AG04450 (cell line): ENCODE measurements around the gene TCF19. TPM values are rescaled to one million over a fixed set of nuclear protein-coding genes. Genes with fewer than 3 reads are reported as not detected.

Experiments used
- CTCF ChIA-PET: fragments of 300-600, 350-600 bp; formaldehyde crosslinking; extraction: SDS; loops from one replicate; lab custom pipeline; 2022; ENCODE audit warnings: antibody characterized with exemption, inconsistent platforms; lab: Charles Lee
- POLR2A ChIA-PET: fragments of 350-600 bp; formaldehyde crosslinking; extraction: SDS; loops from one replicate; lab custom pipeline; 2021; ENCODE audit warnings: antibody characterized with exemption, inconsistent platforms; lab: Yijun Ruan, JAX
- DNase-seq: peaks from one replicate; pipeline ENCODE4 v3.0.0-alpha.2; 2011; ENCODE audit warnings: low read depth, low spot score
- H3K27ac ChIP-seq: one replicate; pipeline ENCODE4 v1.5.1; 2012; ENCODE audit warnings: low read depth, low read length, control low read depth
- H3K27me3 ChIP-seq: one replicate; pipeline ENCODE4 v1.6.0; 2012; ENCODE audit warnings: low read length; ENCODE audit not compliant: control insufficient read depth, insufficient read depth
- H3K4me3 ChIP-seq: 2 replicates; pipeline ENCODE4 v1.5.1; 2011; ENCODE audit warnings: mild to moderate bottlenecking, low read depth, low read length, control low read depth
- H3K9me3 ChIP-seq: 2 replicates; pipeline ENCODE4 v1.5.1; 2012; ENCODE audit warnings: low read length; ENCODE audit not compliant: control insufficient read depth, insufficient read depth
- CTCF ChIP-seq: IDR thresholded peaks from 2 replicates; pipeline ENCODE4 v1.5.1; 2011; ENCODE audit warnings: low read depth, low read length, control low read depth, inconsistent platforms
- polyA plus RNA-seq: library from polyadenylated mRNA; depleted of rRNA; stranded (reverse); fragments of >200 nt; gene quantifications from 2 replicates; pipeline ENCODE4 v1.2.3, GENCODE V29; 2011

TCF19 gene
- polyA plus RNA-seq, 1 experiment = 4.2 TPM

- no peak for DNase-seq
- CTCF ChIA-PET = no interaction called here
- TF ChIP-seq CTCF = no peak
- peaks cover 4% of the 10 kb centered on the region for H3K9me3 ChIP-seq
- H3K27ac ChIP-seq = no peak overlapping the region
- H3K27me3 ChIP-seq = peaks cover under 1% of the 10 kb centered on the region
- no peak overlapping the region for H3K4me3 ChIP-seq
- POLR2A ChIA-PET = no interaction called here
These were observed 47.2 kb downstream of the TCF19 start for GRCh38 chr6:31205638-31206037.

GRCh38 chr6:31208506-31208905, 50.1 kb downstream of the TCF19 start:
- ChIA-PET POLR2A (no interaction called here), CTCF (interaction anchor here (0.7 kb wide), 1 partner anchor 82 kb away, joined by 3 read pairs; no protein-coding TSS in a partner anchor)
- Histone ChIP-seq H3K9me3 (no peaks in the 10 kb centered on the region), H3K27ac (no peak overlapping the region), H3K27me3 (peaks cover 8% of the 10 kb centered on the region), H3K4me3 (no peak overlapping the region)
- DNase-seq = no peak
- no peak for TF ChIP-seq CTCF

GRCh38 chr6:31209137-31209536, 50.7 kb downstream of the TCF19 start:
- no peak for TF ChIP-seq CTCF
- no peak overlapping the region for H3K27ac ChIP-seq
- peaks cover 8% of the 10 kb centered on the region for H3K27me3 ChIP-seq
- H3K4me3 ChIP-seq = no peak overlapping the region
- DNase-seq = no peak
- ChIA-PET CTCF (no interaction called here), POLR2A (no interaction called here)
- no peaks in the 10 kb centered on the region for H3K9me3 ChIP-seq

- peaks cover 8% of the 10 kb centered on the region for H3K27me3 ChIP-seq
- no peak overlapping the region for H3K4me3 ChIP-seq
- ChIA-PET POLR2A (no interaction called here), CTCF (interaction anchor here (0.7 kb wide), 1 partner anchor 178 kb away, joined by 3 read pairs; no protein-coding TSS in a partner anchor)
- DNase-seq = no peak
- TF ChIP-seq CTCF = no peak
- H3K27ac ChIP-seq = no peak overlapping the region
- no peaks in the 10 kb centered on the region for H3K9me3 ChIP-seq
These were observed 51.7 kb downstream of the TCF19 start for GRCh38 chr6:31210123-31210522.

- no peak for TF ChIP-seq CTCF
- Histone ChIP-seq H3K9me3 (no peaks in the 10 kb centered on the region), H3K4me3 (no peak overlapping the region), H3K27ac (no peak overlapping the region), H3K27me3 (peaks cover 8% of the 10 kb centered on the region)
- no peak for DNase-seq
- CTCF ChIA-PET = interaction anchor here (0.6 to 1.5 kb wide), 5 partner anchors 9 to 178 kb away, joined by 3 to 5 read pairs (median 3); no protein-coding TSS in a partner anchor
- POLR2A ChIA-PET = no interaction called here
These were observed 52.5 kb downstream of the TCF19 start for GRCh38 chr6:31210741-31211532.
